DMS 273 treated with DMSO at 0.1 percent for 48 hours (cell line): ENCODE data around the gene DLEC1.
"Not testable (repeated sequence)": the region's sequence is repeated elsewhere in the genome, so short reads cannot be mapped to it uniquely, and the experiment has no call there.

Experiments used
- DNase-seq: peaks from one replicate; lab custom pipeline; 2025; lab: John Stamatoyannopoulos, UW

Gene DLEC1

DNA sequence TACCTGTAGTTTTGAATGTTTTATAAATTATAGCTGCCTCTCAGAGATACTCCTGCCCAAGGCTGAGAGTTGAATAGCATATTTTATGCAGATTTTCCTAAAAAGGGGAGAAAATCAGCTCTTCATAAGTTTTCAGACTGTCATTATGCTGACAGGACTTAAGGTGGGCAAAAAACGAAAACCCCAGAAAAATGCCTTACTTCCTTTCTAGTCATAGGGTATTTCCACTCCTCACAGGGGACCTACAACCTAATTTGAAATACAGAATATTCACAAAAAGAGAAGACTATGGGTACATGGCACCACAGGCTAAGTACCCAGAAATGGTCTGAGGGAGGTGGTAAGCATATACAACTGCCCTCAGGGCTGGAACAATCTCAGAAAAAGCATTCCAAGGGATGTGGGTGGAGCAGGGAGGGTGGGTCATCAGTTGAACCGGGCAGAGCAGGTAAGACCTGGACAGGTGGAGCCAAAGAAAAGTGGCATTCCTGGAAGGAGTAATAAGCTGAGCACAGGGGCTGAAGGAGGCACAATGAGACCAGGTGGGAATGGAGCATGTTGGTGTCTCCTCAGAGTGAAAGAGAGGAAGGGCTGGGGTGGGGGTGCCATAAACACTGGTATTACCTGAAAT, 115.7 kb downstream of the DLEC1 start:
- no peak for DNase-seq

DNA sequence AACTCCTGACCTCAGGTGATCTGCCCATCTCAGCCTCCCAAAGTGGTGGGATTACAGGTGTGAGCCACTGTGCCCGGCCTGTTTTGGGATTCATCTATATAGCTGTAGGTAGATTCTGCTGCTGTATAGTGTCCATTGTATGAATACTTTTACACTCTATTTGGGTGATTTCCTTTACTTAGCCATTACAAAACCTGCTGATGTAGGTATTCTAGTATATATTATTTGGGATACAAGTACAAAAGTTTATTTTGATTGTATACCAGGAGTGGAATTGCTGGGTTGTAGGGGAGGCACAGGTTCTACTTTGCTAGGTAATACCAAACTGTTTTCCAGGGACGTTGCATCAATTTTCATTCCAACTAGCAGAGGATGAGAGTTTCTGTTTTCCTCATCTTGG, 116.8 kb downstream of the DLEC1 start:
- no peak for DNase-seq

DNA sequence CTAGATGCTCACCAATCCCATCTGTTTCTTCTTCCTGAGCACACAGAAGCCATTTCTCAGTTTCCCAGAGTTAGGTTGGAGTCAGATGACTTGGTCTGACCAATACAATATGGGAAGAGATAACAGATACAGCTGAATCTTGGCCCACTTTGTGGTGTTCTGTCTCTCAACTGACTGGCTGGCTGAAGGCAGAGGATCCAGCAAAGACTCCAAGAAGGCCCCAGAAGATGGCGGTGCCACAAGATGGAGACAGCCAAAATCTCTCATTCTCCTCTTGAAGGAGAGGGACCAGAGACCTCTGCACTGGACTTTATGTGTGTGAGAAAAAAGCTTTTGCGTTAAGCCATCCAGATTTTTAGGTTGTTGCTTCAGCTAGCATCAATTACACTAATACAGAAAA, 118.1 kb downstream of the DLEC1 start:
- no peak for DNase-seq

DNA sequence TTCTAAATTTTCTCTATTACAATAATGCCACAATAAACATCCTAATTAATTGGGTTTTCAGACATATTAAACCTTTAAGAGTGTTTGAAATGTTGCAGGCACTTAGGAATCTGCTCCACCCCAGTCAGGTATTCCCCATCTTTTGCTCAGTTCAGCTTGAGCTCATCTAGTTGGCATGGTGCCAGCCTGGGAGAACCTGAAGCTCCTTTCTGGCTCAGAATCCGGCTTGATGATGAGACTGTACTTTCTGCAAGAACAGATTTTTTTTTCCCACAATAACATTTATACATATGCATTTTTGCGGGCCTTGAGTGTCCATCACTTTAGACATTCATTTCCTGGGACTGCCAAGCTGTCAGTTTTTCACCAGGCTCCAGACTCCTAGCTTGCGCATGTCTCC, 118.6 kb downstream of the DLEC1 start:
- DNase-seq: no peak

DNA sequence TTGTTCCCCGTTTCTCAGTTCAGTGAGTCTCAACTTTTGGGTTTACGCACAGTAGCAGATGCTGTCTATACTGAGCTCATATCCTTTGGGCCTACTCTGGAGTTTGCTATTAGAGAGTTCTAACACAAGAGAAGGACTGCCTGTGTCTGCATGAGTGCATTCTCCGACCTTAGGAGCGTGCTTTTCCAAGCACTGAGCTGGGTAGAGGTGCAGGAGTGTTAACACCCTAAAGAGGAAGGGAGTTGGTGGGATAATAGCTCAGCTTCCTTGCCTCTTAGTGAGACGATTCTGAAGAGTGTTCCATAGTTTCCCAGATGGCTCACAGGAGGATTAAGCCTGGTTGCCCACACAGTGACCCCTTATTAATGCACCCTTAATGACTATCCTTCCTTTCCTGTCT, 119.5 kb downstream of the DLEC1 start:
- no peak for DNase-seq

DNA sequence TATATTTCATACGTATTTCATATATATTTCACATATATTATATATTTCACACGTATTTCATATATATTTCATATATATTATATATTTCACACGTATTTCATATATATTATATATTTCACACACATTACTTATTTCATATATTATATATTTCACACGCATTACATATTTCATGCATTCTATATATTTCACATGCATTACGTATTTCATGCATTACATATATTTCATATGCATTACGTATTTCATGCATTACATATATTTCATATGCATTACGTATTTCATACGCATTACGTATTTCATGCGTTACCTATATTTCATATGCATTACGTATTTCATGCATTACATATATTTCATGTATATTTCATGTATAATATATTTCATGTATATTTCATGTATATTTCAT, 121.7 kb downstream of the DLEC1 start:
- not testable (repeated sequence) for DNase-seq

DNA sequence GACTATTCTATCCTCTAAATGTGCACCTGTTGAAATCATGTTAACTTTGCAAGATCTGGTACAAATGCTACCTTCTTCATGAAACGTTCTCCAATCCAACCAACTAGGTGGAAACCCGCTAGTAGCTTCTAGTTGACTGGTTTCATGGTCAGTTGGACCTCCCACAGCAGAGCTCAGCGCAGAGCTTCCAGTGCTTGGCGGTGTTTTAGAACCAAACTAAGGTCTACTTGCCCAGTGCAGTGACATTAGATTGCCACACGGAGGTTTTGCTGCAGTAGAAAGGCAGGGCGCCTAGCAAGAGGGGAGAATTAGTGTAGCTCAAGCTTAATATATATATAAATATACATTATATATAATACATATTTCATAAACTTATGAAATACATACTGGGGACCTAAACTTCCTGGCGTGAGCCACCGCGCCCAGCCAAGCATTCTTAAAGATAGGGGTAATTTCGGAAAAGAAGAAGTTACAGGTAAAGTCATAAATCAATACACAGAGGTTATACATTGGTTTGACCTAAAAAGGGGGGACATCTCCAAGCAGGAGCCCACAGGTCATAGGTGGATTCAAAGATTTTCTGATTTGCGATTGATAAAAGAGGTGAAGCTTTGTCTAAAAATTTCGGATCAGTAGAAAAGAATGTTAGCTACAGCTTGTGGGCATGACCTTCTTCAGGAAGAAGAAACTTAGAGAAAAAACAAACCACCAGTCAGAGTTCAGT, 124.3 kb downstream of the DLEC1 start:
- no peak for DNase-seq

DNA sequence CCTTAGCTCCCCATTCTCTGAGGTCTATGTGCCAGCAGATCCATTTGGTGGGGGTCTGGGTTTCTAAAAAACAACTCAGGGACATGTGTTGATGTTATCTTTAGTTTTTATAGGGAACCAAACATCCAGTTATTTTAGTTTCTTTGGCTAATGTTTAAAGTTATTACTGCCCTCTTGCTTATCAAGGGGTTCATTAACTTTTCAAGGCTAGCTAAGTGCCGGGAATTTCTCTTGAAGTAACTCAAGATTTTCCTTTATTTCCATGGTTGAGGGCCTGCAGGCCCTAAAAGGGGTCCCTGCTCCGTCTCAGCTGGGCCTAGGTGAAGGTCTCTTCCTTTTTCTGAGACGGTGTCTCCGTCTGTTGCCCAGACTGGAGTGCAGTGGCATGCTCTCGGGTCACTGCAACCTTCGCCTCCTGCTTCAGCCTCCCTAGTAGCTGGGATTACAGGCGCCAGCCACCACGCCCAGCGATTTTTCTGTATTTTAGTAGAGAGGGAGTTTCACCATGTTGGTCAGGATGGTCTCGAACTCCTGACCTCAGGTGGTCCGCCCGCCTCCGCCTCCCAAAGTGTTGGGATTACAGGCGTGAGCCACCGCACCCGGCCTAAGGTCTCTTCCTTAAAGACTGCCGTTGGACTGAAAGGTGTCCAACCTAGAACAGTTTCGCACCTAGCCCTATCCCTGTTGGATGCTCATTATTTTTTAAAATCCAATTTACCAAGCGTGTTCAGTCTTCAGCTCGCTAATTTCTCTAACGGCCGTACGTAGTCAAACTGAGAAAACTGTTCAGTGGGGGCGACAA, 125.0 kb downstream of the DLEC1 start:
- no peak for DNase-seq

DNA sequence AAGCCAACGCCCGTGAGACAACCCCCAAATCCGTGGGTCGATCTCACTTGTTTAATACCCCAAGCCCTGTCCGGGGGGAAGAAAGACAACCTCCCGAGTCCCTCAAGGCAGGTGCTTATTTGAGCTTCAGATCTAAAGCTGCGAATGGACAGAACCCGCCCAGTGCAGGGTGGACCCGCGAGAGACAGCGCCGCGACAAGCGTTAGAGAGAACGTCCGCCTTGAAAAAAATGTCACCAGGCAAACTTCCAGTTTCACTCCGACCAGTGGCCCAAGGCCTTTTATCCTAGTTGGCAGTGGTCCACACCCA, 125.6 kb downstream of the DLEC1 start:
- no peak for DNase-seq

DNA sequence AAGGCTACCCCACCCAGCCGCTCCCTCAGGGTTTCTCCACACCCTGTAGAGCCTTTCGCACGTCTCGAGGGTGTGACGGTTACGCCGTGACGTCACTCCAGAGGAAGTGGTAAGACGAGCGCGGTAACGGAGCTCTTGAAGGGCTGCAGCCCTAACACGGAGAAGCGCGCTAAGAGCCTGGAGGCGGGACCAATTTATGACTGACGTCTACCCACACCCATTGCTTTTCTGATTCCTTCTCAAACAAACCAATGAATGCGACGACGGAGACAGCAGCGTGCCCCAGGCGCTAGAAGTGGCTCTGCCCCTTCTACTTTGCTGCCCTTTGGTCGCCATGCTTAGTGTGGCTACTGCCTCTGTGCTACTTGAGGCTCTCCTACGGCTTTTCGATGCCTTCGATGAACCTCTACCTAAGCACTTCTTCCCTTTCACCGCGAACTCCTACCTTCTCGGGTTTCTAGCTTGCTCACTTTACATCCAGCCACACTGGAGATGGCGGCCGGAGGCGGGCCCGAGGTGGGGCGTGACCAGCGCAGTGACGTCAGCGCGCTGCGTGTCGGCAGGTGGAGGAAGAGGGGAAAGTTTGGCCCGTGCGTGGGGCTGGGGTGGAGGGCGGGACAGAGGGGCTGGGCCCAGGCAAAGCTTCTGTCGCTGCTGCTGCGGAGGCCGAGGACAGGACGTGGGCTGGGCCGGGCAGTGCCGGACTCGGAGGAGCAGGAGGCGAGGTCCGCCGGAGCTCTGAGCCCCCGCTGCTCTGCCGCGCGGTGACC, 126.1 kb downstream of the DLEC1 start, which contains the start of gene OXSR1:
Gene OXSR1, plus strand, starts transcription at position 586 of the 770 bp plus-strand sequence. CDS start 340 bp downstream, outside the sequence.
- peak; percentile 97 for DNase-seq

DNA sequence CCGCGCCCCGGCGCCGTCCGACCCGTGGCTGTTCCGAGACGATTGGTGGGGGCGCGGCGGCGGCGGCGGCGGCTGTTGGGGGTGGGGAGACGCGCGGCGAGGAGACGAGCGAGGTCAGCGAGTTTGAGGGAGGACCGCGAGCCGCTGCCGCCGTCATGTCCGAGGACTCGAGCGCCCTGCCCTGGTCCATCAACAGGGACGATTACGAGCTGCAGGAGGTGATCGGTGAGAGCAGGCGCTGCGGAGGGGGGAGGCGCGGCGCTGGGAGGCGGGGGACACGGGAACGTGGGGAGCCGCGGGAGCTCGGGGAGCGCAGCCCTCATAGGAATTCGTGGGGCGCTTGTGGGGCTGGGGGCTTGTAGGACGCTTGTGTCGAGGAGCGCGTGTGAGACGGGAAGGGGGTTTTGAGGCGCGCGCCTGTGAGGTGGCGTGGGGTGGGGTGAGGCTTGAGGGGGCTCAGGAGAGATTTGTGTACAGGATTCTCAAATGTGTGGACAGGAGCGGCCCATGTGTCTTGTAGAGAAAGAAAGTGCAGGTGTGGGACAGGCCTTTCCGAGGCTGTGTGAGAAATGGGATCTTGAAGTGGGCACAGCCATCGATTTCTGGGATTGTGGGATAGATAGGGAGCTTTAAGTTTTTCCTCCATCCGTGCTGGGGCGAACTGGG, 126.8 kb downstream of the DLEC1 start:
- DNase-seq: no peak

DNA sequence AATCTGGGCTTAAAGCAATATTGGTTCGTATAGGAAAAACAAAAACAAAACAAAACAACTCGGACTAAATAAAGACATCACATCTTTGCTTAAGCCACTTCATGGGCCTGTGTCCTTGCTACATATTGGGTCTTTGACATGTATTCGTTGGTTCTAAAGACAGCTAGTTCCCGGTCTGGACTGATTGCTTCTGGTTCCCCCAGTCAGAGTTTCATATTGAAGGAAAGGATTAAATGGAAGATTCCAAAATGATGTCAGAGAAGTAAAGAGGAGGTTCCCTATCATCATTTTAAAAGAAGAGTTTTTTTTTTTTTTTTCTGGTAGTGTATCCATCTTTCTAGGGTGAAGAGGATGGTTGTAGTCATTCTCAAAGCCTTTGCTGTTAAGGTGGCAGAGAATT, 128.6 kb downstream of the DLEC1 start:
- DNase-seq: no peak

DNA sequence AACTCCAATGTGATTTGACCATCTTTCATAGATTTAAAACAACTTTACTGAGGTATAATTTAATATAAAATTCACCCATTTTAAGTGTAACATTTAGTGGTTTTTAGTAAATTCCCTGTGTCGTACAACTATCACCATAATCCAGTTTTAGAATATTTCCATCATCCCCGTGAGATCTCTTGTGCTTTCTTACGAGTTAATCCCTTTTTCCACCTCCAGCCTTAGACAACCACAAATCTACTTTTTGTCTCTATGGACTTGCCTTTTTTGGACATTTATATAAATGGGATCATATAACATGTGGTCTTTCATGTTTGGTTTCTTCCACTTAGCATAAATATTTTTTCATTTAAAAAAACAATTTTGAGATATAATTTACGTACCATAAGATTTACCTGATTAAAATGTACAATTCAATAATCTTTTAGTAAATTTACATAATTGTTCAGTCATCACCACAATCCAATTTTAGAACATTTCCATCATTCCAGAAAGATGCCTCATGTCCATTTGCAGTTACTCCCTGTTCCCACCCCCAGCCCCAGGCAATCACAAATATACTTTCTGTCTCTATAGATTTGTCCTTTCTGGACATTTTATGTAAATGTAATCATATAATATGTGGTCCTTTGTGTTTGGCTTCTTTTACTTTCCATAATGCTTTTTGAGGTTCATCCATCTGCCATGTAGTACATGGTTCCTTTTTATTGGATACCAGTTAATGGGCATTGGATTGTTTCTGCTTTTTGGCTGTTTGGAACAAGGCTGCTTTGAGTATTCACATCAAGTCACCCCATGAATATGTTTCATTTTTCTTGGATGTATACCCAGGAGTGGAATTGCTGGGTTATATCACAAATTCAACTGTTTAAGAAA, 129.4 kb downstream of the DLEC1 start:
- no peak for DNase-seq

DNA sequence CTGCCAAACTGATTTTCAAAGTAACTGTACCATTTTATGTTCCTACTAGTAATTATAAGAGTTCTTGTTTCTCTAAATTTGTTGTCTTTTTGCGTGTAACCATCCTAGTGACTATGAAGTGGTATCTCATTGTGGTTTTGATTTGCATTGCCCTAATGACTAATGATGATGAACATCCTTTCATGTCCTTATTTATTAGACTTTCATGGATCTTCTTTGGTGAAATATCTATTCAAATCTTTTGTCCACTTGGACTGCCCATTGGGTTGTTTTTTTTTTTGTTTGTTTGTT, 130.0 kb downstream of the DLEC1 start:
- no peak for DNase-seq

DNA sequence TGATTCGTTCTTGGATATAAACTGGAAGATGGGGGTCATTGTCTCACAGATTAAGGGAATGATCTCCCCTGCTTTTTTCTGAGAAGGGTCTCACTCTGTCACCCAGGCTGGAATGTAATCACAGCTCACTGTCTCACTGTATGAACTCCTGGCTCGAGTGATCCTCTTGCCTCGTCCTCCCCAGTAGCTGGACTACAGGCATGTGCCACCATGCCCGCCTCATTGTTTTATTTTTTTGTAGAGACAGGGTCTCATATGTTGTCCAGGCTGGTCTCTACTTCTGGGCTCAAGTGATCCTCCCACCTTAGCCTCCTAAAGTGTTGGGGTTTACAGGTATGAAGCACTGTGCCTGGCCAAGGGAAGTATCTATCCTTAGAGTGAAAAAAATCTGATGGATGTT, 131.7 kb downstream of the DLEC1 start:
- DNase-seq: no peak

DNA sequence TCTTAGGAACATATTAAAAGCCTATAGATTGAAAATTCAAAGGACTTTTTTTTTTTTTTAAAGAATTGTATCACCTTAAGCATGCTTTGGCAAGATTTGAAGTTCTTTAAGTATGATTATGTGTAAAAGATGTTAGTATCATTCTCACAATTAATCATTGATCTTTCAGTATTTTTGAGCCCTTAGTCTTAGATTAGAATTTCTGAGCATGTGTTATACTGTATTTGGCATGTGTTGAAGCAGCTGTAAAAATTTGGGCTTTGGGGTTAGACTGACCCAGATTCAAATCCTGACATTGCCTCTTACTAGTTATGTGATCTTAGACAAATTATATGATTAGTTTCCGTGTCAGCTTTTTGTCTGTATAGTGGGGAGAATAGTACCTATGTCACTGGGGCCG, 132.6 kb downstream of the DLEC1 start:
- DNase-seq: no peak
